Measurements from ENCODE around the gene RSU1.
"Not testable (repeated sequence)": the region's sequence is repeated elsewhere in the genome, so short reads cannot be mapped to it uniquely, and the experiment has no call there.

RSU1 gene

GRCh38 chr10:16780338-16780880 is 36.8 kb downstream of the RSU1 start:
- DNase-seq (ENCODE audit: low spot score), result no peak

GRCh38 chr10:16779384-16779915 is 37.8 kb downstream of the RSU1 start:
- DNase-seq (ENCODE audit: low spot score), result no peak

GRCh38 chr10:16777473-16778370 is 39.5 kb downstream of the RSU1 start:
- peak; percentile 67 for DNase-seq (ENCODE audit: low spot score)

GRCh38 chr10:16776896-16777295 is 40.3 kb downstream of the RSU1 start:
- no peak for DNase-seq (ENCODE audit: low spot score)

GRCh38 chr10:16773334-16773733 is 43.9 kb downstream of the RSU1 start:
- DNase-seq (ENCODE audit: low spot score), result no peak

- no peak for DNase-seq (ENCODE audit: low spot score)
These were observed 46.6 kb downstream of the RSU1 start for GRCh38 chr10:16770670-16771069.

- no peak for DNase-seq (ENCODE audit: low spot score)
These were observed 47.1 kb downstream of the RSU1 start for GRCh38 chr10:16770141-16770540.

- DNase-seq (ENCODE audit: low spot score), result no peak
These were observed 47.9 kb downstream of the RSU1 start for GRCh38 chr10:16769331-16769730.

GRCh38 chr10:16768702-16769101 is 48.5 kb downstream of the RSU1 start:
- DNase-seq (ENCODE audit: low spot score), result no peak

- no peak for DNase-seq (ENCODE audit: low spot score)
These were observed 51.5 kb downstream of the RSU1 start for GRCh38 chr10:16765509-16766375.

- DNase-seq (ENCODE audit: low spot score), result no peak
These were observed 55.9 kb downstream of the RSU1 start for GRCh38 chr10:16761300-16761699.

- no peak for DNase-seq (ENCODE audit: low spot score)
These were observed 60.5 kb downstream of the RSU1 start for GRCh38 chr10:16756561-16757221.

- no peak for DNase-seq (ENCODE audit: low spot score)
These were observed 62.5 kb downstream of the RSU1 start for GRCh38 chr10:16754765-16755164.

- DNase-seq (ENCODE audit: low spot score), result not testable (repeated sequence)
These were observed 64.4 kb downstream of the RSU1 start for GRCh38 chr10:16752849-16753248.

GRCh38 chr10:16752099-16752498 is 65.1 kb downstream of the RSU1 start:
- no peak for DNase-seq (ENCODE audit: low spot score)

GRCh38 chr10:16751244-16751643 is 66.0 kb downstream of the RSU1 start:
- no peak for DNase-seq (ENCODE audit: low spot score)

- DNase-seq (ENCODE audit: low spot score), result no peak
These were observed 66.8 kb downstream of the RSU1 start for GRCh38 chr10:16750461-16750860.

- DNase-seq (ENCODE audit: low spot score), result no peak
These were observed 68.5 kb downstream of the RSU1 start for GRCh38 chr10:16748749-16749148.

GRCh38 chr10:16746856-16747255 is 70.4 kb downstream of the RSU1 start:
- no peak for DNase-seq (ENCODE audit: low spot score)

GRCh38 chr10:16745061-16745460 is 72.2 kb downstream of the RSU1 start:
- no peak for DNase-seq (ENCODE audit: low spot score)

GRCh38 chr10:16742165-16742960 is 74.9 kb downstream of the RSU1 start:
- no peak for DNase-seq (ENCODE audit: low spot score)
